ENCODE results near the gene SYCP3. TPM values are rescaled to one million over a fixed set of nuclear protein-coding genes. Genes with fewer than 3 reads are reported as not detected.

SYCP3 gene
- total RNA-seq, 1 experiment from 2014 or later, result 0.16 TPM

DNA sequence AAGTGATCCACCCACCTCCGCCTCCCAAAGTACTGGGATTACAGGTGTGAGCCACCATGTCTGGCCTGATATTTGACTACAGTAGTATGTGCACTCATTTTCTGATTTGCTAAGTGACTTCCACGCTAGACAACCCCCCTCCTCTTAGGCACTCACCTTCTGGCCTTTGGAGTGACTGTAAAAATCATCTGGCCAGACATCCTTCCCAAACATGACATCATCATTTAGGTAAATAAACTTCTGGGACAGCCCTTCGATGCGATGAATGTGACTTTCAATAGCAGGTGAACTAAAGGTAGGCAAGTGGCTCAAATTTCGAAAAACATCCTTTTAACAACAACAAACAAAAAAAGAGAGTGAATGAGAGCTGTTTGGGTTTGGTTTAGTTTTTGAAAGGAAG is 30.6 kb upstream of the SYCP3 start:
- Histone ChIP-seq H3K4me1 (no peaks in the 10 kb centered on the region), H3K27me3 (replicated peaks; ENCODE audit: control insufficient read depth, insufficient read depth, low read length) (no peaks in the 10 kb centered on the region), H3K36me3 (ENCODE audit: control insufficient read depth, insufficient read depth, low read length) (no peaks in the 10 kb centered on the region), H3K4me3 (ENCODE audit: low read depth, low read length) (no peak overlapping the region), H3K9me3 (no peaks in the 10 kb centered on the region)
- no peak for DNase-seq
- BruUV-seq (replicated peaks), result no TSS peak
- intact Hi-C loops (cut with micrococcal nuclease; ENCODE audit: unreplicated experiment), result loop anchor here (5.0 kb wide), 1 partner anchor 167 kb away; no protein-coding TSS in a partner anchor
- POLR2A ChIA-PET, result interaction anchor here (0.5 kb wide), 1 partner anchor 66 kb away, joined by 4 read pairs; no protein-coding TSS in a partner anchor
- Mint-ChIP-seq H3K4me3 (ENCODE audit: unreplicated experiment) (no peak overlapping the region), H3K36me3 (ENCODE audit: insufficient read depth, unreplicated experiment) (peaks cover 14% of the 10 kb centered on the region), H3K27me3 (ENCODE audit: insufficient read depth, unreplicated experiment) (no peaks in the 10 kb centered on the region), H3K9me3 (ENCODE audit: unreplicated experiment) (no peaks in the 10 kb centered on the region), H3K27ac (ENCODE audit: unreplicated experiment) (peak overlapping the region; percentile 18), H3K4me1 (ENCODE audit: low read depth, unreplicated experiment) (peaks cover 10% of the 10 kb centered on the region)
- CTCF ChIA-PET, result no interaction called here
- TF ChIP-seq, protein P1, sequence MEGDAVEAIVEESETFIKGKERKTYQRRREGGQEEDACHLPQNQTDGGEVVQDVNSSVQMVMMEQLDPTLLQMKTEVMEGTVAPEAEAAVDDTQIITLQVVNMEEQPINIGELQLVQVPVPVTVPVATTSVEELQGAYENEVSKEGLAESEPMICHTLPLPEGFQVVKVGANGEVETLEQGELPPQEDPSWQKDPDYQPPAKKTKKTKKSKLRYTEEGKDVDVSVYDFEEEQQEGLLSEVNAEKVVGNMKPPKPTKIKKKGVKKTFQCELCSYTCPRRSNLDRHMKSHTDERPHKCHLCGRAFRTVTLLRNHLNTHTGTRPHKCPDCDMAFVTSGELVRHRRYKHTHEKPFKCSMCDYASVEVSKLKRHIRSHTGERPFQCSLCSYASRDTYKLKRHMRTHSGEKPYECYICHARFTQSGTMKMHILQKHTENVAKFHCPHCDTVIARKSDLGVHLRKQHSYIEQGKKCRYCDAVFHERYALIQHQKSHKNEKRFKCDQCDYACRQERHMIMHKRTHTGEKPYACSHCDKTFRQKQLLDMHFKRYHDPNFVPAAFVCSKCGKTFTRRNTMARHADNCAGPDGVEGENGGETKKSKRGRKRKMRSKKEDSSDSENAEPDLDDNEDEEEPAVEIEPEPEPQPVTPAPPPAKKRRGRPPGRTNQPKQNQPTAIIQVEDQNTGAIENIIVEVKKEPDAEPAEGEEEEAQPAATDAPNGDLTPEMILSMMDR (IDR thresholded peaks at IDR 0.05; ENCODE audit: insufficient read depth in 1 of 2, low read depth in 1 of 2, low read length in 1 of 2, severe bottlenecking in 1 of 2, unreplicated experiment in 1 of 2), result no peak

DNA sequence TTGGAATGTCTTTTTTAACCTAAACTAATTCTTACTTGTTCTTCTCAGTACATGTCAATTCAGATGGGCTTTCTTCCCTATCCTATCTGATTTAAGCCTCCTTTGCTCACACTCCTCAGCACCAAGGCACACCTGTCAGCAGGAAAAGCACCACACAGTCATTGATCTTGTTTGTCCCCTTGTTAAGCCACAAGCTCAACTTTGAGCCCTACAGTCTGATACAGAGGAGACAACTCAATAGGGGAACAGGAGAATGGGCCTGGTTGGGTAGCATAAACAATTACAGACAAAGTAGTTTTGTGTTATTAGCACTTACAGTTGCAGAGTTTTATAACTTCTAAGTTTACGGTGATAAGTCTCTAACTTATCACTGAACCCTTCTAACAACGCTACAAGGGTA is 29.5 kb upstream of the SYCP3 start:
- CTCF ChIA-PET, result no interaction called here
- peaks cover 16% of the 10 kb centered on the region for H3K4me1 Mint-ChIP-seq (ENCODE audit: low read depth, unreplicated experiment)
- no peaks in the 10 kb centered on the region for H3K36me3 ChIP-seq (ENCODE audit: control insufficient read depth, insufficient read depth, low read length)
- H3K9me3 Mint-ChIP-seq (ENCODE audit: unreplicated experiment), result no peaks in the 10 kb centered on the region
- no peak overlapping the region for H3K27ac Mint-ChIP-seq (ENCODE audit: unreplicated experiment)
- H3K9me3 ChIP-seq, result no peaks in the 10 kb centered on the region
- no TSS peak for BruUV-seq (replicated peaks)
- H3K36me3 Mint-ChIP-seq (ENCODE audit: insufficient read depth, unreplicated experiment), result peaks cover 14% of the 10 kb centered on the region
- no peak overlapping the region for H3K4me3 ChIP-seq (ENCODE audit: low read depth, low read length)
- POLR2A ChIA-PET, result no interaction called here
- H3K27me3 ChIP-seq (replicated peaks; ENCODE audit: control insufficient read depth, insufficient read depth, low read length), result no peaks in the 10 kb centered on the region
- no peaks in the 10 kb centered on the region for H3K4me1 ChIP-seq
- TF ChIP-seq, protein P1 (IDR thresholded peaks at IDR 0.05; ENCODE audit: insufficient read depth in 1 of 2, low read depth in 1 of 2, low read length in 1 of 2, severe bottlenecking in 1 of 2, unreplicated experiment in 1 of 2), result no peak
- intact Hi-C loops (cut with micrococcal nuclease; ENCODE audit: unreplicated experiment), result no loop called here
- no peaks in the 10 kb centered on the region for H3K27me3 Mint-ChIP-seq (ENCODE audit: insufficient read depth, unreplicated experiment)
- no peak for DNase-seq
- no peak overlapping the region for H3K4me3 Mint-ChIP-seq (ENCODE audit: unreplicated experiment)

DNA sequence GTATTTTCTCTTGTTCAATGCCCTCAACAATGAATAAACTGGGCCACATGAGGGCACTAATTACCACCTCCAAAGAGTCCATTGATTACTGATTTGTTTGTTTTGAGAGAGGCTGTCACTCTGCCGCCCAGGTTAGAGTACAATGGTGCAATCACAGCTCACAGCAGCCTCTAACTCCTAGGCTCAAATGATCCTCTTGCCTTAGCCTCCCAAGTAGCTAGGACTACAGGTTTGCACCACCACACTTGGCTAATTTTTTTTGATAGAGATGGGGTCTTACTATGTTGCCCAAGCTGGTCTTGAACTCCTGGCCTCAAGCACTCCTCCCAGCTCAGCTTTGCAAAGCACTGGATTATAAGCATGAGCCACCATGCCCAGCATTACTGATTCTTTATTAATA is 28.3 kb upstream of the SYCP3 start:
- Mint-ChIP-seq H3K4me3 (ENCODE audit: unreplicated experiment) (no peak overlapping the region), H3K9me3 (ENCODE audit: unreplicated experiment) (no peaks in the 10 kb centered on the region)
- CTCF ChIA-PET, result no interaction called here

More for the DNA sequence above, 28.3 kb upstream of the SYCP3 start:
- no TSS peak for BruUV-seq (replicated peaks)
- TF ChIP-seq, protein P1 (IDR thresholded peaks at IDR 0.05; ENCODE audit: insufficient read depth in 1 of 2, low read depth in 1 of 2, low read length in 1 of 2, severe bottlenecking in 1 of 2, unreplicated experiment in 1 of 2), result no peak
- Histone ChIP-seq H3K27me3 (replicated peaks; ENCODE audit: control insufficient read depth, insufficient read depth, low read length) (no peaks in the 10 kb centered on the region), H3K4me3 (ENCODE audit: low read depth, low read length) (no peak overlapping the region), H3K4me1 (no peaks in the 10 kb centered on the region), H3K9me3 (no peaks in the 10 kb centered on the region), H3K36me3 (ENCODE audit: control insufficient read depth, insufficient read depth, low read length) (no peaks in the 10 kb centered on the region)
- POLR2A ChIA-PET, result no interaction called here
- no peak for DNase-seq
- H3K36me3 Mint-ChIP-seq (ENCODE audit: insufficient read depth, unreplicated experiment), result peaks cover 19% of the 10 kb centered on the region
- peaks cover 16% of the 10 kb centered on the region for H3K4me1 Mint-ChIP-seq (ENCODE audit: low read depth, unreplicated experiment)
- H3K27me3 Mint-ChIP-seq (ENCODE audit: insufficient read depth, unreplicated experiment), result no peaks in the 10 kb centered on the region
- intact Hi-C loops (cut with micrococcal nuclease; ENCODE audit: unreplicated experiment), result no loop called here
- H3K27ac Mint-ChIP-seq (ENCODE audit: unreplicated experiment), result no peak overlapping the region
